ENCODE data around the gene GPR89A.

Gene GPR89A

DNA sequence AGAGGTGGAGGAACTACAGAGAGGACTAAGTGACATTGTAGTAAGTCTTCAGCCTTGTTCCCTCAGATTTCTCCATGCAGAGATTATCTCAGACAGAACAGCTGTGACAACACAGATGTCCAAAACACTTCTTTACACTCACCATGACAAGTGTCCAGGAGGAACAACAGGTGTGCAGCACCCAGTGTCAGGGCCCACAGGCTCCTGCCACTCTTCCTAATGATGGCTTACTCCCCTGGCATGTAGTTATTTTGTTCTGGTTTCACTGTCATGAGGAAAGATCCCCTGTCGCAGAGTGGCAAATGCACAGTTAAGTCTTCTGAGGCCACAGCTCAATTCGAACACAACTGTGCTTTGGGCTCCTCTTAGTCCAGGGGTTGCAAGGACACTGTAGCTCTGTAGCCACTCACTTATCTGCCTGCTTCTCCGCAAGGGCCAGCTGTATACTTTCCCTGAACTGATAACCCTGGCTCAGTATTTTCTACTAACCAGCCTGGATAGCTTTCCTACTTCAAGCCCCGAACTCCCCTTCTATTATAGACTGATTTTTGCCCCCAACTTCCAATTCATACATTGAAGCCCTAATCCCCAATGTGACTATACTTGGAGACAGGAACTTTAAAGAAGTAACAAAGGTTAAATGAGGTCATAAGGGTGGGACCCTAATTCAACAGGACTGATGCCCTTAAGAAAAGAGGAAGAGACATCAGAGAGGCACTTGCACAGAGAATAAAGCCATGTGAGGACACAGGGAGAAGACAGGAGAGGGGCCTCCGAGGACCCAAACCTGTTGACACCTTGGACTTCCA is 88.2 kb downstream of the GPR89A start:
- Mint-ChIP-seq H3K36me3 (ENCODE audit: low read depth) (no peaks in the 10 kb centered on the region), H3K4me3 (no peak overlapping the region), H3K4me1 (peaks cover 4% of the 10 kb centered on the region), H3K9me3 (no peaks in the 10 kb centered on the region), H3K27ac (no peak overlapping the region), H3K27me3 (no peaks in the 10 kb centered on the region)
- DNase-seq (no peak), ATAC-seq (no peak)

DNA sequence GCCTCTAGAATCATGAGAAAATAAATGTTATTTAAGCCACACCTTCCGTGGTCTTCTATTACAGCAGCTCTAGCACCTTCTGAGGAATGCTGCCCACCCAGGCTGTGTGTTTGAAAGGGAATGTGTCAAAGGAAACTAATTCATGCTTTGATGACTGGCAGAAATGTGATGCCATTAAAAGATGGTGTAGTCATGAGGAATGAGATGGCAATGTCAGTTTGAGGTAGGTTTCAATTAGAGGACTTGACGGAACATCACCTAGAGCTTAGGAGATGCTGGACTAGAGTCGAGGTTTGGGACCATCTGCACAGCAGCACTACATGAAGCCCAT is 88.8 kb downstream of the GPR89A start:
- no peaks in the 10 kb centered on the region for H3K4me1 Mint-ChIP-seq
- DNase-seq (no peak), ATAC-seq (no peak)
- no peaks in the 10 kb centered on the region for H3K9me3 Mint-ChIP-seq
- H3K4me3 Mint-ChIP-seq: no peak overlapping the region
- no peaks in the 10 kb centered on the region for H3K27me3 Mint-ChIP-seq
- H3K27ac Mint-ChIP-seq: no peak overlapping the region
- no peaks in the 10 kb centered on the region for H3K36me3 Mint-ChIP-seq (ENCODE audit: low read depth)

DNA sequence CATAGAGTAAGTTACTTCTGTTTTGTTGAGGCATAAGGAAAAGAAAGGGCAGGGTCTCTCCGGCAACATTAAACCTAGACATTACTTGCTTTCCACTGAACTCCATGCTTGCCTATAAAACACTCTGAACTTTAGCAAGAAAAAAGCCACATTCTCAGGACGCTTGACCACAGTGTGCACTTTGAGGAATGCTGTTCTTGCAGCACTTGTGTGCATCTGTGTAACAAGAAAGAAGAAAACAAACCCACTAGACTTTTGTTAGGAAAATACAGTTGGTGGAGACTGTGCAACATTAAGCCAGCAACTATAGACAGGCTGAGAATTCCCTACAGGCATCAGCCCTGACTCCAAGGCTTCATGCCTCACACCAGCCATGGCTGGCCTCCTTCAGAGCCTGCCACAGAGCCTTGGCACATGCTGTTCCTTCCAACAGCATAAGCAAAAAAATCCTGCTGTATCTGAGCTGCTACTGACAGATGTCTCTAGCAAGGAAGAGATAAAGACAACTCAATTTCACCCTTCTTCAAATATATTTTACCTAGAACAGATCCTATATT is 93.6 kb downstream of the GPR89A start:
- Mint-ChIP-seq H3K36me3 (ENCODE audit: low read depth) (no peaks in the 10 kb centered on the region), H3K27ac (no peak overlapping the region), H3K4me3 (no peak overlapping the region), H3K4me1 (no peaks in the 10 kb centered on the region), H3K9me3 (no peaks in the 10 kb centered on the region), H3K27me3 (no peaks in the 10 kb centered on the region)
- DNase-seq: no peak
- no peak for ATAC-seq

DNA sequence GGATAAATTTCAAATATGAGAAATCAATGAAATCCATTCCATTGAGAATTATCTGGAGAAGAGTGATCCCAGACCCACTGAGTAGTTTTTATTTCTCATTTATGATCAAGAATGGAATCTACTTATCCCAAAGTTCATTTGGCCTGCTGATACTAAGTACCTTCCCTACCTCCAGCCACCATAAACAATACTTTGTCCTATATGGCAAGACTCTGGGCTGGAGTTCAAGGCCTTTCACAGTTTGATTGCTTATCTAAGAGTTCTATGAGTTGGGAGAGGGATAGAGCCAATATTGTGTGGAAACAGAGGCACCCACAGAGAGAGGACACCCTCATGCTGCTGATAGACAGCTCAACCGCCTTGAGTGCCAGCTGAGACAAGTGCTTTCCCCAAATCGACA is 94.3 kb downstream of the GPR89A start:
- H3K27ac Mint-ChIP-seq: no peak overlapping the region
- H3K27me3 Mint-ChIP-seq: no peaks in the 10 kb centered on the region
- ATAC-seq (no peak), DNase-seq (no peak)
- H3K4me1 Mint-ChIP-seq: no peaks in the 10 kb centered on the region
- H3K4me3 Mint-ChIP-seq: no peak overlapping the region
- no peaks in the 10 kb centered on the region for H3K9me3 Mint-ChIP-seq
- no peaks in the 10 kb centered on the region for H3K36me3 Mint-ChIP-seq (ENCODE audit: low read depth)

DNA sequence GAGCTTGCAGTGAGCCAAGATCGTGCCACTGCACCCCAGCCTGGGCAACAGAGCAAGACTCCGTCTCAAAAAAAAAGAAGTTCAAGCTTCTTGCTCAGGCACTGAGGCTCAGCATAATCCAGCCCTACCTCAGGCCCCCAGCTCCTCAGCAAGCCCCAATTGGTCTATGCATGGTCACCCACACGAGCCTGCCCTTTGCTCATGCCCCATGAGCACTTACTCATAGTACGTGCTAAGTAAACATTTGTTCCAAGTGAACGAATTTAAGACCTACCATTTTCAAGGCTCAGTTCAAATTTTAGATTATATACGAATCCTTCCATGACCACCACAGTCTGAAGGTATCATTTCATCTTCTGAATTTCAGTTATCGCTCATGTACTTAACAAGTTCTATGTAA is 95.0 kb downstream of the GPR89A start:
- no peak overlapping the region for H3K27ac Mint-ChIP-seq
- H3K27me3 Mint-ChIP-seq: no peaks in the 10 kb centered on the region
- H3K9me3 Mint-ChIP-seq: no peaks in the 10 kb centered on the region
- DNase-seq: no peak
- no peak overlapping the region for H3K4me3 Mint-ChIP-seq
- peaks cover 2% of the 10 kb centered on the region for H3K4me1 Mint-ChIP-seq
- no peak for ATAC-seq
- no peaks in the 10 kb centered on the region for H3K36me3 Mint-ChIP-seq (ENCODE audit: low read depth)

DNA sequence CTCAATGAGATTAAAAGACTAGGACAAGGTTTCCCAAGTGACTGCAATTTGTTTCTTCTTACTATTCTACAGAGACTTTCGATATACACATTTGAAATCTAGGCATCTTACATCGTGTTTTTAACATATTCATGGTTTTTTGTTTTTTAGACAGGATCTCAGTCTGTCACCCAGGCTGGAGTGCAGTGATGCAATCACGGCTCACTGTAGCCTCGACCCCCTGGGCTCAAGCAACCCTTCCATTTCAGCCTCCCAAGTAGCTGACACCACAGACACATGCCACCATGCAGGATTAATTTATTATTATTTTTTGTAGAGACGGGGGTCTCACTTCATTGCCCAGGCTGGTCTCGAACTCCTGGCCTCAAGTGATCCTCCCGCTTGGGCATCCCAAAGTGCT is 97.8 kb downstream of the GPR89A start:
- peaks cover 9% of the 10 kb centered on the region for H3K4me1 Mint-ChIP-seq

DNA sequence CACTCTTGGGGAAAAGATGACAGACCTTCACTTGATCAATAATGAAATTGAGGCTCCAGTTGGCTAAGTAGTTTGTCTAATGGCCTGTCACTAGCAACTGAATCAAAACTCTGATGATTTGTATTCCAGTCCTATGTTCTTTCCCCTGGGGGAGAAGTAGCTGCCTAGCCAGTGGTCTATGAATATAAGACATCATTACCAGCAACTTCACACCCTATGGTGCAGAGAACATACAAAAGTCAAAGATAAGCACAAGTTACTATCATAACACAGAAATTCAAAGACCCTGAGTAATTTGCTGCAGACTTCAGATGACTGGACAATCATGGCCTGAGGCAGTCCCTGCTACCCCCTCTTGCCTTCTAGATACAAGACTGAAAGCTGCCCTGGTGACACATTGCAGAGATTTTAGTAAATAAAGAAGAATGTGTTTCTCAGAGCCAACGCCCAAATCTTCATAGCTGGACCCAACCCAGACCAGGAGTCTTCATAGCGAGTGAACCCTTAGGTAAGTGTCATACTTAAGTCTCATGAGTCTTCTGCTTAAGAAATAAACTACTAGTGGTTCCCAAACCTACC is 98.4 kb downstream of the GPR89A start:
- ATAC-seq (no peak), DNase-seq (no peak)
- Mint-ChIP-seq H3K4me3 (no peak overlapping the region), H3K27me3 (no peaks in the 10 kb centered on the region), H3K4me1 (peaks cover 9% of the 10 kb centered on the region), H3K27ac (no peak overlapping the region), H3K36me3 (ENCODE audit: low read depth) (no peaks in the 10 kb centered on the region), H3K9me3 (no peaks in the 10 kb centered on the region)

More for the DNA sequence above, 97.8 kb downstream of the GPR89A start:
- Mint-ChIP-seq H3K4me3 (no peak overlapping the region), H3K36me3 (ENCODE audit: low read depth) (no peaks in the 10 kb centered on the region), H3K27me3 (no peaks in the 10 kb centered on the region), H3K27ac (no peak overlapping the region), H3K9me3 (no peaks in the 10 kb centered on the region)
- DNase-seq (no peak), ATAC-seq (no peak)

DNA sequence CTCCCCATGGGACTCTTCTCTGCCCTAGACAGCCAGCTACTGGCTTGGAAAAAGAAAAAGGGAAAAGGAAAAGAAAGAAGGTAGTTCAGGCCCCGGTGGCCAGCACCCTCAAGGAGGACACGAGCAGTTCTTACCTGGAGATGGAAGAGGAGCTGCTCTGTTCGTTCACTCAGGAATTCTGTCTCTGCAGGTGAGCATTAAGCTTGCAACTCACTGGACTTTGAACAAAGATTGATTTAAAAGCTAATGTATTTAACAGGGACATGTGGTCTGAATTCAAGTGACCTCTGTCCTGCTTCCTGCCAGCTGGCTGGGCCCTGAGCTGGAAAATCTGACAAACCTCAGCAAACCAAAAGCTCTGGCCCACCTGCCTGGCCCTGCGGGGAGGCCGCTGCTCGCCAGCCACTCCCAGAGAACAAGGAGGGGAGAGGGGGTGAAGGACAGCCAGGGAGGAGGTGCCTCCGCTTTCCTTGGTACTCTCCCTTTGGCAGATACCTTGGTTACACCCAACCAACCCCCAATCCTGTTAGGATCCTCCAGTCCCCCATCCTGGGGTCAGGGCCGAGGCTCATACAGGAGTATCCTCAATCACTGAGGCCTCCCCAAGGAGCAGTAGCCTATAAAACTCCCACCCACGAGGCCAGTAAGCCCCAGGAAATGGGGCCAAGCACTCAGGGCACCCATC is 99.5 kb downstream of the GPR89A start, which contains the start of gene PDZK1:
TSS of gene PDZK1 (minus strand) at position 186 of the 685 bp plus-strand sequence. CDS start 19,347 bp downstream, outside the sequence.
- DNase-seq: no peak
- ATAC-seq: no peak
- Mint-ChIP-seq H3K36me3 (ENCODE audit: low read depth) (no peaks in the 10 kb centered on the region), H3K27me3 (no peaks in the 10 kb centered on the region), H3K9me3 (no peaks in the 10 kb centered on the region), H3K27ac (peak within 1 kb of the TSS; percentile 2), H3K4me1 (peaks cover 9% of the 10 kb centered on the region), H3K4me3 (no peak within 1 kb of the TSS)

DNA sequence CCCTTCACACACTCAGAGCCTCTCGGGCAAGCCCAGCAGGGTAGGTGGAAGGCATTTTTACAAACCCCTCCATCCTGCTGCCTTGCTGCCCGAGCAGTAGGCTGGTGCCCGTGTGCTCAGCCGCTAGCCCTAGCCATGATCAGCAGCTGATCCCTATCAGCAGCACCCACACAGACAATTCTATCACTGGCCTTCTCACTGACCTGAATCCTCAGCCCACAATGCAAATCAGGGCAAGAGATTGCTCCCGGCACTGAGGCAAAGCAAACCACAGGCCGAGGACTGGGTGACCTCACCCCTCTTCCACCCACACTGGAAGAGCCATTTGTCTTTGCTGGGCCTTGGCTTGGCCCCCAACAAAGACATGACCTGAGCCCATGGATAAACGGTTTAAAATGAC is 100.3 kb downstream of the GPR89A start:
- DNase-seq: no peak
- ATAC-seq: peak; percentile 43
- H3K27ac Mint-ChIP-seq: peak overlapping the region; percentile 2
- no peaks in the 10 kb centered on the region for H3K9me3 Mint-ChIP-seq
- H3K4me3 Mint-ChIP-seq: no peak overlapping the region
- H3K36me3 Mint-ChIP-seq (ENCODE audit: low read depth): no peaks in the 10 kb centered on the region
- H3K4me1 Mint-ChIP-seq: peaks cover 9% of the 10 kb centered on the region
- H3K27me3 Mint-ChIP-seq: no peaks in the 10 kb centered on the region

DNA sequence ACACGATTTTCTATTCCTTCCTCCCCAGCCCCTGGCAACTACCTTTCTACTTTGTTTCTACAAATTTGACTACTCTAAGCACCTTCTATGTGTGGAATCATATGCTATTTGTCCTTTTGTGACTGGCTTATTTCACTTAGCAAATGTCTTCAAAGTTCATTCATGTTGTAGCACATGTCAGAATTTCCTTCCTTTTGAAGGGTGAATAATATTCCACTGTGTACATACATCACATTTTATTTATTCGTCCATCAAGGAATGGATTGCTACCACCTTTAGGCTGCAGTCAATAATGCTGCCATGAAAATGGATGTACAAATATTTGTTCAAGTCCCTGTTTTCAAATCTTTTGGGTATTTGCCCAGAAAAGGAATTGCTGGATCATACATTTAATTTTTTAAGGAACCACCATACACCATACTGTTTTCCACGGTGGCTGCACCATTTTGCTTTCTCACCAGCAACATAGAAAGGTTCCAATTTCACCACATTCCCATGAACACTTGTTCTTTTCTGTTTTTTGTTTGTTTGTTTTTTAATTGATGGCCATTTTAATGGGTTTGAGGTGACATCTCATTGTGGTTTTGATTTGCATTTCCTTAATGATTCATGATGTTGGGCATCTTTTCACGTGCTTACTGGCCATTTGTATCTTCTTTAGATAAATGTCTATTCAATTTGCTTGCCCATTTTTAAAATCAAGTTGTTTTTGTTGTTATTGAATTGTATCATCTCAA is 102.7 kb downstream of the GPR89A start:
- ATAC-seq: no peak

DNA sequence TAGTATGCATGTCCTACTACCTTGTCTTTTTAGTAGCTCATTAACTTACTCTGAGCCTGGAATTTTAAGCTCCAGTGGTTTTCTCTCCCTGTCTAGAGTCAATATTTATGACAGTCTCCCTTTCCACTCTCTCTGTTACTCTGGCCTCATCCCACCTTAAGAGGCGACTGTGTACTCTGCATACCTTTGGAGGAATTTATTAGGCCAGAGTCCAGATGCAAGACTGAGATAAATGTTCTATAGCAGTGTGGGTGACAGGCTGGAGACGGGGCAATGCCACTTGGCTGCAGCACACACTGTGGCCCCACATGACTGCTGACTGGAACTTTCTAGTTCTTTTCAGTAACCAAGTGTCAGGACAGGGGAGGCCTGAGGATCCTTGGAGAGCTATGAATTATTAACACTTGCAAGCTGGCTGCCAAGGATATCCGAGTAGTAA is 103.4 kb downstream of the GPR89A start:
- ATAC-seq (no peak), DNase-seq (no peak)
- H3K4me3 Mint-ChIP-seq: no peak overlapping the region
- no peaks in the 10 kb centered on the region for H3K9me3 Mint-ChIP-seq
- H3K27me3 Mint-ChIP-seq: no peaks in the 10 kb centered on the region
- no peaks in the 10 kb centered on the region for H3K36me3 Mint-ChIP-seq (ENCODE audit: low read depth)
- peaks cover 9% of the 10 kb centered on the region for H3K4me1 Mint-ChIP-seq
- no peak overlapping the region for H3K27ac Mint-ChIP-seq

More for the DNA sequence above, 102.7 kb downstream of the GPR89A start:
- Mint-ChIP-seq H3K27me3 (no peaks in the 10 kb centered on the region), H3K4me1 (peaks cover 9% of the 10 kb centered on the region), H3K27ac (no peak overlapping the region), H3K4me3 (no peak overlapping the region), H3K9me3 (no peaks in the 10 kb centered on the region), H3K36me3 (ENCODE audit: low read depth) (no peaks in the 10 kb centered on the region)
- DNase-seq: no peak

DNA sequence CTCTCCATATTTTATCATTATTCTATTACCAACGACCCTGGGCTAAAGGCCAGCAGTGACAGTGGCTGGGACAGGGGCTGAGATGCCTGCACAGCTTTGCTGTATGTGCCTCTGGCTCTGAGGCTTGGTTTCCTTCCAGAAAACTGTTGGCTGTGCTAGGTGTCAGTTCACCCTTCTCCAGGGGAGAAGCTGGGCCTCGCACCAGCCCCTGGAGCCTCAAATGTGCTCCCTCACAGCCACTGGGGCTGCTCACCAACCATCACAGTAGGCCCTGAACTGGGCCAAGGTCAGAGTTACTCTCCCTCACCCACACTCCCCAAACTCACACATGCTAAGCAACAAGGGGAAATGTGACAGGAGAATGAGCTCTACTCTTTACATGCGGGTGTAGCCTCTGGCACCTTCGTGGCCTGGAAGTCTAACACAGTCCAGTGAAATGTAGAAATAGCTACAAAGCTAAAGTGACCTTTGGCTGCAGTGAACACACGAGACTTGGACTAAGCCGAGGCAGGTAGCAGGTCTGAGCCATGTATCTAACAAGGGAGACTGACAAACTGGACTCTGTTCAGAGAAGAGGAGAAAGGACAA is 106.8 kb downstream of the GPR89A start:
- Mint-ChIP-seq H3K4me3 (no peak overlapping the region), H3K9me3 (no peaks in the 10 kb centered on the region), H3K36me3 (ENCODE audit: low read depth) (no peaks in the 10 kb centered on the region), H3K27ac (no peak overlapping the region), H3K27me3 (no peaks in the 10 kb centered on the region), H3K4me1 (peaks cover 11% of the 10 kb centered on the region)
- ATAC-seq (no peak), DNase-seq (no peak)

DNA sequence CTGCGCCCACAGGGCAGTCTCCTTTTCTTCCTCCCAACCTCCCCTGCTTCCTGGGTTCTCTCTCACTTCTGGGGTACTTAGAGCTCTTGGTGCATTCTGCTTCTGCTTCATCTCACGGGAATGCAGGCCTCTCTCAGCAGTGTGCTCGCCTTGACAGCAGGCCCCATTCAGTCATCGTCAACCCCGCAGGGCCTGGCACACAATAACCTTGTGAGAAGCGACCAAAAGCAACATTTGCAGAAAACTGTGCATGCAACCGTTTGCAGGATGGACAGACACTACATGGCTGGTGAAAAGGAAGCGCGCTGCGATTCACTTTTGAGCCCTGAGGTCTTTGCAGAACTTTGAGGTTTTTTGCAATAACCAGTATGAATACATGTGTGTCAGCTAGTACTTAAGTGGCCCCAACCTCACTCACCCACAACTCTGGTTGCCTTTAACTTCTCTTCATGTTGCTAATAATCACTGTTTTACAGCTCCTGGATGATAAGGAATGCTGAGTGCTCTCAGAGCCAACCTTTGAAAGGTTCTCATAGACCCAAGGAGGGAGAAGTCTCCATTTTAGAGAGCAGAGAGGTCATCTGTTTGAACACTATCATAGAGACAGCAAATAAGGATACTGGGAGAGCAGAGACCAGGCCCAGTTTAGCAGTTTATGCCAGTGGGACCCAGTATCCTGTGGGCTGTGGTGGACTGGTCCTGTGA is 109.0 kb downstream of the GPR89A start:
- H3K9me3 Mint-ChIP-seq: no peaks in the 10 kb centered on the region
- no peaks in the 10 kb centered on the region for H3K36me3 Mint-ChIP-seq (ENCODE audit: low read depth)
- H3K27me3 Mint-ChIP-seq: peaks cover 3% of the 10 kb centered on the region
- H3K27ac Mint-ChIP-seq: no peak overlapping the region
- no peak overlapping the region for H3K4me3 Mint-ChIP-seq
- peaks cover 31% of the 10 kb centered on the region for H3K4me1 Mint-ChIP-seq
- no peak for ATAC-seq
- no peak for DNase-seq
